Measurements from ENCODE around the gene LRCH1. TPM values are rescaled to one million over a fixed set of nuclear protein-coding genes. Genes with fewer than 3 reads are reported as not detected.

LRCH1 gene
- total RNA-seq, 4 donors from 2014 or later = 29.1 to 55.6 (median 36.2) TPM

GRCh38 chr13:46637213-46637612 is 84.2 kb downstream of the LRCH1 start:
- no peak for DNase-seq
- intact Hi-C loops (cut with DNase I; ENCODE audit: low total_unique reads) = no loop called here
- H3K27me3 ChIP-seq = no peaks in the 10 kb centered on the region
- H3K27ac ChIP-seq = no peak overlapping the region
- no peak for TF ChIP-seq POLR2A (IDR thresholded peaks at IDR 0.05)
- no peak for TF ChIP-seq CTCF (IDR thresholded peaks at IDR 0.05)
- H3K4me1 ChIP-seq = no peaks in the 10 kb centered on the region
- no peak overlapping the region for H3K4me3 ChIP-seq
- H3K9me3 ChIP-seq = no peaks in the 10 kb centered on the region
- no peaks in the 10 kb centered on the region for H3K36me3 ChIP-seq

GRCh38 chr13:46638262-46638661 is 85.3 kb downstream of the LRCH1 start:
- intact Hi-C loops (cut with DNase I; ENCODE audit: low total_unique reads) = no loop called here
- H3K9me3 ChIP-seq = no peaks in the 10 kb centered on the region
- no peak for TF ChIP-seq POLR2A (IDR thresholded peaks at IDR 0.05)
- no peak for TF ChIP-seq CTCF (IDR thresholded peaks at IDR 0.05)
- no peak overlapping the region for H3K4me3 ChIP-seq
- no peaks in the 10 kb centered on the region for H3K4me1 ChIP-seq
- no peak overlapping the region for H3K27ac ChIP-seq
- no peak for DNase-seq
- H3K27me3 ChIP-seq = no peaks in the 10 kb centered on the region
- H3K36me3 ChIP-seq = no peaks in the 10 kb centered on the region

DNA sequence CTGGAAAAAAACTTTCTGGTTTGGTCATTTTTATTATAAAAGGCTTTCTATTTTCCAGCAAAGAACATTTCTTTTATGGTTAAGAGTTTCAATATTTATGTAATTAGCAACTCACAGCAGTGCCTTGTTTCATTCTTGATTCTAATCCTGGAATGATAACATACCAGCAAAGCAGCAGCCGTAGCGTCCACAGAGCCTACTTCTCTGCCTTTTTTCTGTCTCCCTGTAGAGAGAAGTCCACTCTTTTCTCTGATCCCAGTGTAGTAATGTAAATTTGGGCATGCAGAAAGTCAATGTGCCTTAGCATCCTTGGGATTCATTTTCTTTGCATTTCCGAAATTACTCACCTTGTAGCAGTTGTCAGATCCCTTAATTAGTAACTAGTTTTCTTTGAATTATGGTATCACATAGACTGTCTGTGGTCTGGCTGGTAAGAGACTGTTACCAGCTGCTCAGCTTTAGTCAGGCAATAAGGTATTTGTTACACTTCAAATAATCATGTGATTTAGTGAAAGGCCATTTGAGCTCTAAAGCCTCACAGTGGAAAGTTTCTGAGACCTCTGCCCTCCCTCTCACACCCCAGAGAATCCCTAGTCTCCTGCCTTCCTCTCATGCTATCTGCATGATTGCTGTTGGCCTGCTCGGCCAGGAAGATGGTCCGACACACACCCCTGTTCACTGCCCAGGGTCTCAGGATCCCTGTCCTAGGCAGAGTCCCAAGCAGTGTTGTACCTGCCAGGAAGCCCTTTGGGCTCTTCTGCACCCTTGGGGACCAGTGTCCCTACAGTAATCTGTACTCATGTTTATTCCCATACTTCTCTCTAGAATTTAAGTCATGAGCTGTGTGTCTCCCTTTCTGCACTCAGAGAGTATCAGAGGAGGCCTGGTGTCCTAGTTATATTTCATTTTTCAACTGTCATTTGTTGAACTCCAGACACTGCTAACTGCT is 86.3 kb downstream of the LRCH1 start:
- no peak for DNase-seq
- Histone ChIP-seq H3K27me3 (no peaks in the 10 kb centered on the region), H3K4me3 (no peak overlapping the region), H3K9me3 (no peaks in the 10 kb centered on the region), H3K36me3 (no peaks in the 10 kb centered on the region), H3K27ac (peak overlapping the region; percentile 72 to 75), H3K4me1 (peaks cover 0 to 7% of the 10 kb centered on the region in 2 donors)
- no peak for TF ChIP-seq CTCF (IDR thresholded peaks at IDR 0.05)
- intact Hi-C loops (cut with DNase I; ENCODE audit: low total_unique reads) = no loop called here

- Histone ChIP-seq H3K4me3 (no peak overlapping the region), H3K4me1 (peaks cover 0 to 7% of the 10 kb centered on the region in 2 donors)
- intact Hi-C loops (cut with DNase I; ENCODE audit: low total_unique reads) = no loop called here
Observed at GRCh38 chr13:46640843-46641242, 87.9 kb downstream of the LRCH1 start.

More at GRCh38 chr13:46640843-46641242, 87.9 kb downstream of the LRCH1 start:
- Histone ChIP-seq H3K27ac (peak overlapping the region; percentile 72 to 75), H3K27me3 (no peaks in the 10 kb centered on the region), H3K36me3 (no peaks in the 10 kb centered on the region), H3K9me3 (no peaks in the 10 kb centered on the region)
- DNase-seq = no peak
- TF ChIP-seq POLR2A (IDR thresholded peaks at IDR 0.05) = no peak
- no peak for TF ChIP-seq CTCF (IDR thresholded peaks at IDR 0.05)
